Adrenal gland (tissue), 12 donors: ENCODE results near the gene JADE2. TPM values are rescaled to one million over a fixed set of nuclear protein-coding genes. Genes with fewer than 3 reads are reported as not detected.

Experiments used
- DNase-seq, 7 donors: peaks; one replicate each; pipeline ENCODE4 v3.0.0-alpha.2; 2019 to 2020
- H3K27ac ChIP-seq, 5 donors: fragments of 200-600 bp; sonication (generic) in 4 of 5; 1 replicate in 3 of 5; 2 replicates in 2 of 5; pipeline versions ENCODE4 v1.5.1 to v1.8.0; 2016 to 2020; ENCODE audit warnings: mild to moderate bottlenecking in 1 of 5
- H3K27me3 ChIP-seq: fragments of 200-600 bp; 2 replicates; pipeline ENCODE4 v1.8.0; 2021
- H3K36me3 ChIP-seq, 2 donors: fragments of 200-600 bp; replicated peaks in 1 of 2; 1 replicate in 1 of 2; 2 replicates in 1 of 2; pipeline versions ENCODE4 v1.5.1 to v1.8.0; 2018 to 2022
- H3K4me1 ChIP-seq, 2 donors: fragments of 200-600 bp; replicated peaks in 1 of 2; 1 replicate in 1 of 2; 2 replicates in 1 of 2; pipeline versions ENCODE4 v1.5.1 to v1.8.0; 2018 to 2021
- H3K4me3 ChIP-seq, 4 donors: fragments of 200-600 bp; sonication (generic) in 3 of 4; one replicate each; pipeline ENCODE4 v1.5.1; 2016 to 2018
- H3K9me3 ChIP-seq, 3 donors: fragments of 200-600 bp; sonication (generic) in 1 of 3; replicated peaks in 1 of 3; 1 replicate in 2 of 3; 2 replicates in 1 of 3; pipeline versions ENCODE4 v1.5.1 to v1.8.0; 2016 to 2021
- POLR2A ChIP-seq, 2 donors: fragments of 450-650 bp; IDR thresholded peaks; one replicate each; pipeline ENCODE4 v1.6.1; 2017; ENCODE audit warnings: antibody characterized with exemption in 2 of 2, mild to moderate bottlenecking in 2 of 2, moderate library complexity in 1 of 2
- WGBS, 4 donors: extraction: QIAGEN DNeasy Blood & Tissue Kit in 2 of 4; methylation state at CpG; one replicate each; pipeline versions ENCODE4 v1.1.5 to v1.1.7; 2013 to 2017; 5-methylcytosine and 5-hydroxymethylcytosine counted together
- intact Hi-C, 2 donors: fragments of 100-400 bp; cut with DNase I; formaldehyde crosslinking; loops; one replicate each; pipeline versions ENCODE4 v1.14.1 to v1.15.0; 2022 to 2023
- polyA plus RNA-seq, 3 donors: library from polyadenylated mRNA; stranded (reverse); fragments of 200-250 nt in 2 of 3; fragments of 350-450 nt in 1 of 3; fragmentation: Illumina TruSeq in 1 of 3; extraction: RNeasy Lipid Tissue Mini Kit (QIAGEN cat#74804) in 1 of 3; gene quantifications; one replicate each; pipeline ENCODE4 v1.2.3, GENCODE V29; 2013 to 2014
- total RNA-seq, 9 donors: library from RNA; depleted of rRNA in 4 of 9; stranded (reverse); fragments of >200 nt in 4 of 9; fragments of 120-200 nt in 1 of 9; fragmentation: NEBNext Ultra II Directional in 1 of 9; extraction: Animal tissue kit (Norgen Biotek cat#: 25700) in 1 of 9; gene quantifications; one replicate each; pipeline versions ENCODE4 v1.1.0 to v1.2.4, GENCODE V29; 2013 to 2023
- TF ChIP-seq, protein P1 (sequence below), 6 experiments: fragments of 450-650 bp in 4 of 6; fragments of 200-600 bp in 2 of 6; sonication (generic) in 1 of 6; IDR thresholded peaks; 1 replicate in 5 of 6; 2 replicates in 1 of 6; pipeline versions ENCODE4 v1.5.1 to v1.8.0; 2016 to 2021; ENCODE audit warnings: antibody characterized with exemption in 6 of 6, mild to moderate bottlenecking in 2 of 6, moderate library complexity in 1 of 6
- donor health status: healthy with polysubstance abuse.
- donor health status: Bipolar disorder and iron deficiency.
- donor health status: DM: yes; HTN: yes; CAD: no.
- donor health status: DM: no; HTN: no; CAD: no.
- donor health status: DM: no; HTN: no; CAD: no.
- donor health status: DM: yes; HTN: yes; CAD: no.

Gene JADE2
- total and polyA plus RNA-seq, 12 donors, result 7.9 to 180 (median 70.2) TPM

DNA sequence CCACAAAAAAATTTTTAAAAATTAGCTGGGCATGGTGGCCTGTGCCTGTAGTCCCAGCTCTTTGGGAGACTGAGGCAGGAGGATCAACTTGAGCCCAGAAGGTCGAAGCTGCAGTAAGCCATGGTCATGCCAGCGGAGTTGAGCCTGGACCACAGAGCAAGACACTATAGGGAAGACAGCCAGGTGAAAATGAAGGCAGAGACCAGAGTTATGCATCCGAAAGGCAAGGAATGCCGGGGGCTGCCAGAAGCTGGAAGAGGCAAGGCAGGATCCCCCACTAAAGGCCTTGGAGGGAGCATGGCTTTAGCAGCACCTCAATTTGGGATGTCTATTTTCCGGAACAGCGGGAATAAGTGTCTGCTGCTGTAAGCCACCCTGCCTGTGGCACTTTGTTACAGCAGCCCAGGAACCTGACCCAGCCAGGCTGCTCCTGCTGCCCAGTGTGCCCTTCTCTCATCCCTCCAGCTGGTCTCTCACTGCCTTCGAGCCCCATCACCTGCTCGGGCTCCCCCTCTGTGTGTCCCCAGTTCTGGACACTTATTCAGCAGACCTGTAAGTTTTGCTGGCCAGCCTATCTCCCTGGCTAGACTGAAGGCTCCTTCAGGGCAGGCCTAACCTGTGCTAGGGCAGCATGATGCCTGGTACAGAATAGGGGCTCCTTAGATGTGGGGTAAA lies 16.8 kb upstream of the JADE2 start:
- Histone ChIP-seq H3K4me1 (peaks cover 49 to 65% of the 10 kb centered on the region in 2 donors), H3K27me3 (no peaks in the 10 kb centered on the region), H3K36me3 (no peaks in the 10 kb centered on the region), H3K4me3 (no peak overlapping the region), H3K9me3 (no peaks in the 10 kb centered on the region), H3K27ac (peak overlapping the region; percentile 72 to 88 (median 82))
- 87 to 94% (median 90%) methylated on average over 4 to 8 of the region's 8 CpGs for WGBS, 4 donors
- intact Hi-C loops, result no loop called here
- TF ChIP-seq, protein P1, sequence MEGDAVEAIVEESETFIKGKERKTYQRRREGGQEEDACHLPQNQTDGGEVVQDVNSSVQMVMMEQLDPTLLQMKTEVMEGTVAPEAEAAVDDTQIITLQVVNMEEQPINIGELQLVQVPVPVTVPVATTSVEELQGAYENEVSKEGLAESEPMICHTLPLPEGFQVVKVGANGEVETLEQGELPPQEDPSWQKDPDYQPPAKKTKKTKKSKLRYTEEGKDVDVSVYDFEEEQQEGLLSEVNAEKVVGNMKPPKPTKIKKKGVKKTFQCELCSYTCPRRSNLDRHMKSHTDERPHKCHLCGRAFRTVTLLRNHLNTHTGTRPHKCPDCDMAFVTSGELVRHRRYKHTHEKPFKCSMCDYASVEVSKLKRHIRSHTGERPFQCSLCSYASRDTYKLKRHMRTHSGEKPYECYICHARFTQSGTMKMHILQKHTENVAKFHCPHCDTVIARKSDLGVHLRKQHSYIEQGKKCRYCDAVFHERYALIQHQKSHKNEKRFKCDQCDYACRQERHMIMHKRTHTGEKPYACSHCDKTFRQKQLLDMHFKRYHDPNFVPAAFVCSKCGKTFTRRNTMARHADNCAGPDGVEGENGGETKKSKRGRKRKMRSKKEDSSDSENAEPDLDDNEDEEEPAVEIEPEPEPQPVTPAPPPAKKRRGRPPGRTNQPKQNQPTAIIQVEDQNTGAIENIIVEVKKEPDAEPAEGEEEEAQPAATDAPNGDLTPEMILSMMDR (IDR thresholded peaks at IDR 0.05), result peak in 1 of 6 experiments; percentile 7
- TF ChIP-seq POLR2A (IDR thresholded peaks at IDR 0.05), result no peak
- DNase-seq, result peak in 1 of 7 donors; percentile 18

DNA sequence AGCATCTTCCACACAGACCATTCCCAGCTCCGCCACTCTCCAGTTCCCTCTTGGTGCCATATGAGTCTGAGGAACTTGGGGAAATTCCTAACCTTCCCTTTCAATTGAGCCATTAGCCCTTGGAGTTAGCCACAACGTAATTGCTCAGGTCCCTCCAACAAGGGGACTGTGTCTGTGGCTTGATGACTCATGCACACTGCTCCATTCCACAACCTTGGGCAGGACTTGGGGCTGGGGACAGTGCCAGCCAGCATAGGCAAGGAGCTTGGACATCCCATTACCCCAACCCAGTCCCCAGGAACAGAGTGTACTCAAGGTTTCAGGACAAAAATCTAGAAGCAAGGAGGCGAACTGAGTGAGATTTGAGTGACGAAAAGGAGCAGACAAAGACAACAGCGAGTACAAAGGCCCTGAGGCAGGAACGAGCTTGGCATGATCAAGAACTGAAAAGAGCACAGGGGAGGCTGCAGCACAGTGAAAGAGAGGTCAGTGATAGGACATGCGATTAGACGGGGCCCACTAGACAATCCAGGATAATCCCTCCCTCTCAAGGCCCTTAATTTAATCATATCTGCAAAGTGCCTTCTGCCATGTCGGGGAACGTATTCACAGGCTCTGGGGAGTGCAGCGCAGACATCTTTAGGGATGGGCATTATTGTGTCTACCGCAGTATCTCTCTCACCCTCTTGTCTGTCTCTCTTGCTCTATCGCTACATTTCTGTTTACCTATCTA lies 16.0 kb upstream of the JADE2 start:
- WGBS, 4 donors, result 49 to 65% (median 53%) methylated on average over 13 of the region's 13 CpGs
- H3K9me3 ChIP-seq, result no peaks in the 10 kb centered on the region
- peak; percentile 6 to 63 for TF ChIP-seq POLR2A (IDR thresholded peaks at IDR 0.05)
- TF ChIP-seq, protein P1 (IDR thresholded peaks at IDR 0.05), result no peak
- peaks cover 44 to 57% of the 10 kb centered on the region in 2 donors for H3K4me1 ChIP-seq
- H3K36me3 ChIP-seq, result no peaks in the 10 kb centered on the region
- H3K27ac ChIP-seq, result peak overlapping the region; percentile 72 to 88 (median 82)
- DNase-seq, result peak; percentile 85 to 97 (median 95)
- H3K27me3 ChIP-seq, result no peaks in the 10 kb centered on the region
- no peak overlapping the region for H3K4me3 ChIP-seq
- intact Hi-C loops, result no loop called here

DNA sequence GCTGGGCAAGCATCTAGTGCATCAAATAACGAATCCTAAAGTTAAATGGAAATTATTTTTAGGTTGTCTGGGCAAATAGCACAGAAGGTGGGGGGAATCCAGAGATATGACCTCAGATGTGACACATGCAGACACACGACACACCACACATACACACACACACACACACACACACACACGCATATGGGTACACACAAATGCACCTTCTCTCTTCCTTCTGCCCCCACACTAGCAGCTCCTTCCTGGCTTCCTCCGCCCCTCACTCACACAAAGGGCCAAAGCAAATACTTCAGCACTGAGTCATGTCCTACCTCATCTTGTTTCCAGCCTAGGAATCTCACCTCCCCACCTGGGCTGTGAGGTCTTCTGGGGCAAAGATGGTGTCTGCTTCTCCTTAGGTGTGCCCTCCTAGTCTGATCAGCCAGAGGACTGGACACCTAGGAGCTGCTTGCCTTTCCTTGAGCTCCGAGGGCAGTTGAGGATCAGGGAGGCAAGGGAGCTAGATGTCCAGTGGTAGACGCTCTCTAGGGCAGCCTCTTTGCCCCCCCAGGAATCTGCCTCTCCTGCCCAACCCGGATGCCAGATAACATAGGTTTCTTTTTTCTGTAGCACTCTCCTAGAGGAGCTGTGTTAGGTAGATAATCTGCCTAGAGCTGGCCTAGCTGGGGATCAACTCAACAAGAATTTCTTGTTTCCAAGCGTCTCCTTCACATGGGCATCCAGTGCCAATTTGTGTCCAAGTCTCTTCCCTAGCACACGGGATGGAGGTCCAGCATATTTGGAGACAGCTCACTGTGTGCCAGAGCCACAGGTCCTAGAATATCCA lies 14.3 kb upstream of the JADE2 start:
- H3K4me3 ChIP-seq, result no peak overlapping the region
- no peaks in the 10 kb centered on the region for H3K9me3 ChIP-seq
- TF ChIP-seq, protein P1 (IDR thresholded peaks at IDR 0.05), result no peak
- no peak for TF ChIP-seq POLR2A (IDR thresholded peaks at IDR 0.05)
- WGBS, 4 donors, result 68 to 83% (median 73%) methylated on average over 7 to 9 of the region's 9 CpGs
- peaks cover 38 to 49% of the 10 kb centered on the region in 2 donors for H3K4me1 ChIP-seq
- H3K27ac ChIP-seq, result peak overlapping the region; percentile 45 to 96 (median 86)
- peak in 1 of 7 donors; percentile 22 for DNase-seq
- H3K36me3 ChIP-seq, result no peaks in the 10 kb centered on the region
- no peaks in the 10 kb centered on the region for H3K27me3 ChIP-seq
- intact Hi-C loops, result no loop called here
